CD4-positive, alpha-beta T cell treated with Interleukin-4 for 1 hour (primary cell): ENCODE results near the gene NSRP1.
A peak's percentile ranks its signal among the peaks of the same experiment; 100 is the strongest.
"Not testable (repeated sequence)": the region's sequence is repeated elsewhere in the genome, so short reads cannot be mapped to it uniquely, and the experiment has no call there.

Source experiments
- DNase-seq, 2 donors: peaks; one replicate each; pipeline ENCODE4 v3.0.0-alpha.2; 2020 to 2022

Gene NSRP1

DNA sequence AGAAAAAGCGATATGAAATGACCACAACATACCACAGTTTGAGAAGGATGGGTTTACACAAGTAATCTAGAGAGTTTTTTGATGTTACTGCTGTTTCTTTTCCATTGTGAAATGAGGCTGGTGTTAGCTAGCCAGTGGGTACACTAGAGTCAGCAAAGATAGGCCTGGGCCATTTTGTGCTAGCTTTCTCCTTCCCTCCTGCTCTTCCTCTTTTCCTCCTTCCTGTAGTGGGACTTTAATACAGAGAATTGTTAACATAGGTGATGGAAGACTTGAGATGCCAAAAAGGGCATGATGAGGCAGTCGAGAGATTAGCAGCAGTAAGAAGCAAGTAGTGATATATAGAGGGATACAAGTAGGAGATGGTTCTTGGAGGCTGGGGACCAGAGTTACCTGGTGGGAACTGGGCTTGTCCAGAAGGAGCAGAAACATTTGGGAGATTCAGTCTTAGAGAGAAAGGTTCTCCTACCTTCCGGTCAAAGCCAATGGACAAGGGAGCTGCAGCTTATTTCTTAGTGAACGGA lies 7.7 kb downstream of the NSRP1 start:
- DNase-seq, result no peak

DNA sequence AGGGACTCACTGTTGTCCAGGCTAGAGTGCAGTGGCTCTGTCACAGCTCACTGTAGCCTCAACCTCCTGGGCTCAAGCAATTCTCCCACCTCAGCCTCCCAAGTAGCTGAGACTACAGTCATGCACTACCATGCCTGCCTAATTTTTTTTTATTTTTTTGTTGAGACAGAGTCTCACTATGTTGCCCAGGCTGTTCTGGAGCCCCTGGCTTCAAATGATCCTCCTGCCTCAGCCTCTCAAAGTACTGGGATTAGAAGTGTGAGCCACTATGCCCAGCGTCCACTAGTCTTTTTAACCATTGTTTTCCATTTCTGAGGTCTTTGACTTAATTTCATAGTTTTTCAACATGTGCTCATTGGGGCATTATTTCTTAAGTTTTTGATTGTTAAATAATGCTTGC lies 13.5 kb downstream of the NSRP1 start:
- DNase-seq, result no peak

DNA sequence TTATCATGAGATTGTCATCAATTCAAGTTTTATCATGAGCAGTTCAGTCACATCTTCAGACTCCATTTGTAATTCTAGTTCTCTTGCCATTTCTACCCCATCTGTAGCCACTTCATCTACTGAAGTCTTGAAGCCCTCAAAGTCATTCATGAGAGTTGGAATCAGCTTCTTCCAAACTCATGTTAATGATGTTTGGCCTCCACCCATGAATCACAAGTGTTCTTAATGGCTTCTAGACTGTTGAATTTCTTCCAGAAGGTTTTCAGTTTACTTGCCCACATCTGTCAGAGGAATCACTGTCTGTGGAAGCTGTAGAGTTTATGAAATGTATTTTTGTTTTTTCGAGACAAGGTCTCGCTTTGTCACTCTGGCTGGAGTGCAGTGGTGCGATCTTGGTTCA lies 16.0 kb downstream of the NSRP1 start:
- no peak for DNase-seq

DNA sequence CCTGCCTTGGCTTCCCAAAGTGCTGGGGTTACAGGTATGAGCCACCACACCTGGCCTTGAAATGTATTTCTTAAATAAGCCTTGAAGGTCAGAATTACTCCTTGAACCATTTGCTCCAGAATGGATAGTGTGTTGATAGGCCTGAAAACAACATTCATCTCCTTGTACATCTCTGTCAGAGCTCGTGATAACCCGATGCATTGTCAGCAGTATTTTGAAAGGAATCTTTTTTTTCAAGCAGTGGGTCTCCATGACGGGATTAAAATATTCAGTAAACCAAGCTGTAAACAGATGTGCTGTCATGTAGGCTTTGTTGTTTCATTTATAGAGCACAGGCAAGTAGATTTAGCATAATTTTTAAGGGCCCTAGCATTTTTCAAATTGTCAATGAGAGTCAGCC lies 16.6 kb downstream of the NSRP1 start:
- DNase-seq, result no peak

DNA sequence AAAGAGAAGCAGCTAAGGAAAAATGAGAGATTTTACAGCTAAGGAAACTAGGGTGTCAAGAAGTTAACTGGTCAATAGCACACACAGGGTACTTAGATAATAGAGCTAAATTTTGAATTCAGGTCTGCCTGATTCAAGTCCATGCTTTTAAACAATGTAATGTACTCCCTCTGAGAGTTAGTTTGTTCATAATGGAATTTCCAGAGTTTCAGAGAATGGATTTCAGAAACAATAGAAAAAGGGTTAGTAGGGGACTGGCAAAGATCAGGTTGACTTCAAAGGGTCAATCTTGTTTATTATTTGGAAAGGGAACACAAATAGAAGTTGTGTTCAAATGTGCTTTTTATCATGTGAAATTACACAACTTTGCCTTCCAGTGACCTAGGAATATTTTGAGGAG lies 17.9 kb downstream of the NSRP1 start:
- no peak for DNase-seq

DNA sequence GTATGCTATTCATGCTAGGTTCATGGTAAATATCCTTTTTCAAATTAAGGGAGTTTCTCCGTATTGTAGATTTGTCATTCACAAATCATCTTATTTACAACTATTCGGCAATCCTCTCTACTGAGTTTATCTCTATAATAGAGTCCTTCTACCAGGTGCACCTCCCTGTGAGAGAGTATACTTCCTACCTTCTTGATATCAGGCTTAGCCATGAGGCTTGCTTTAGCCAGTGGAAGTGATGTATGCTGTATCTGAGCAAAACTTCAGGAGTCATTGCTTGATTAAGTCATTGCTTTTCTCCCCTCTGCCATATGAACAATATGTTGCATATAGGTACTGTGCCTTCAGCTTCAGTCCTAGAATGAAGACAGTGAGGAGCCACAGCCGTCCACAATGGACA lies 20.5 kb downstream of the NSRP1 start:
- no peak for DNase-seq

DNA sequence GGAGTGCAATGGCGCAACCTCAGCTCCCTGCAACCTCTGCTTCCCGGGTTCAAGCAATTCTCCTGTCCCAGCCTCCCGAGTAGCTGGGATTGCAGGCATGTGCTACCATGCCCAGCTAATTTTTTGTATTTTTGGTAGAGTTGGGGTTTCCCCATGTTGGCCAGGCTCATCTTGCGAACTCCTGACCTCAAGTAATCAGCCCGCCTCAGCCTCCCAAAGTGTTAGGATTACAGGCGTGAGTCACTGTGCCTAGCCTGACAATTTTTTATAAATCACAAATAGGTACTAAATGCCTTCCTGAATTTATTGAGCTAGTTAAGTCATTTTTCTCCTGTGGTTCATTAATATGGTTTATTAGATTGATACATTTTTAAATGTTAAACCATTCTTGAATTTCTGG lies 31.2 kb downstream of the NSRP1 start:
- not testable (repeated sequence) for DNase-seq

DNA sequence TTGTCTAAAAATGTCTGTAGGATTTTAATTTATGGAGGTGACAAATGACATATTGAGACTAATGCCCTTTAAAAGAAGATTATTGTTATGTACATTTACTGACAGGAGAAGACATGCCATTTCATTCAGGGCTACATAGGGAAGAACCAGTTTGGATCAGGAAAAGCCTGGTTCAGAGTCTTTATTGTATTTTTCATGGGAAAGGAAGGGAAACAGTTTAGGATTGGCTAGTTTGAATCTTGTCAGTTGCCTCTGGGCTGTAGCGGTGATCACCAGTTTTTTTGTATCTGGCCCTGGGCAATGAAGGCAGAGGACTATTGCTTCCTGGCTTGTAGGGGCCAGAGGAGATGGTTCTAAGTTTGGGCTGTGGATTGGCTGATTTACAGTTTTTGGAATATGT lies 31.8 kb downstream of the NSRP1 start:
- DNase-seq, result no peak

DNA sequence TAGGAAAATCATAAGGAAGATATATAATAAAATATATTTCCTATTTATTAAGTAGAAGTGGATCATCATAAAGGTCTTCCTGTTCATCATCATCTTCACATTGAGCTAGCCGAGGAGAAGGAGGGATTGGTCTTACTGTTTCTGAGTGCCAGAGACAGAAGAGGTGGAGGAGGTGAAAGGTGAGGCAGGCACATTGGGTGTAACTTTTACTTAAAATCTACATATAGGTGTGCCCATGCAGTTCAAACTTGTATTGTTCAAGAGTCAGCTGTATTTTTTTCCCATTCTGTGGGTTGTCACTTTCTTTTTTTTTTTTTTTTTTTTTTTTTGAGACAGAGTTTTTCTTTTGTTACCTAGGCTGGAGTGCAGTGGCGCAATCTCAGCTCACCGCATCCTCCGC lies 34.9 kb downstream of the NSRP1 start:
- DNase-seq, result no peak

DNA sequence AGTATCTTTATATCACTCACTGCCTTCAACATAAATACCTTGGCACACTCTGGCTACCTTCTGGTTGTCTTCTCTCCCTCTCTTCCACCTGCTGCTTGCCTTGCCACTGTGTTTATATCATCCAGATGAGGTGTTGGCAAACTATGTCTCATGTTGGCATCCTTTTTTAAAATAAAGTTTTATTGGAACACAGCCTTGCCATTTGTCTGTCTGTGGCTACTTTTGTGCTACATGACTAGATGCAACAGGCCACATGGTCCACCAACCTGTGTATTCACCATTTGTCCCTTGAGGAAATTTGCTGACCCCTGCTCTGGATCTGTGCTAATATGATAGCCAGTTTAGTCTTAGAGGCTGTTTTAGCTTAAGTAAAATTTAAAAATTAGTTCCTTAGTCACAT lies 36.8 kb downstream of the NSRP1 start:
- no peak for DNase-seq

DNA sequence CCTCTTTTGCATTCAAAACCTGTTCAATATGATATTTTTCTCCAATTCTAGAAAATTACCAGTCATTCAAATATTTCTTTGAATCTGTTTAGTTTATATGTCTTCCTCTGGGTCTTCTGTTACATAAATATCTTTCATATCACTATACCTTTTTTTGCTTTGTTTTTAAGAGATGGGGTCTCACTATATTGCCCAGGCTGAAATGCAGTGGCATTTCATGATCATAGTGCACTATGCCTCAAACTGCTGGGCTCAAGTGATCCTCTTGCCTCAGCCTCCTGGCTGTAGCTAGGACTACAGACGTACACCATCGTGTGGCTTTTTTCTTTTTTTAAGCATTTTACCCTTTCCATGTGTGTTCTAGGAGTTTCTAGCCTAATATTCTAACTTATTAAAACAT lies 38.8 kb downstream of the NSRP1 start:
- DNase-seq, result no peak

DNA sequence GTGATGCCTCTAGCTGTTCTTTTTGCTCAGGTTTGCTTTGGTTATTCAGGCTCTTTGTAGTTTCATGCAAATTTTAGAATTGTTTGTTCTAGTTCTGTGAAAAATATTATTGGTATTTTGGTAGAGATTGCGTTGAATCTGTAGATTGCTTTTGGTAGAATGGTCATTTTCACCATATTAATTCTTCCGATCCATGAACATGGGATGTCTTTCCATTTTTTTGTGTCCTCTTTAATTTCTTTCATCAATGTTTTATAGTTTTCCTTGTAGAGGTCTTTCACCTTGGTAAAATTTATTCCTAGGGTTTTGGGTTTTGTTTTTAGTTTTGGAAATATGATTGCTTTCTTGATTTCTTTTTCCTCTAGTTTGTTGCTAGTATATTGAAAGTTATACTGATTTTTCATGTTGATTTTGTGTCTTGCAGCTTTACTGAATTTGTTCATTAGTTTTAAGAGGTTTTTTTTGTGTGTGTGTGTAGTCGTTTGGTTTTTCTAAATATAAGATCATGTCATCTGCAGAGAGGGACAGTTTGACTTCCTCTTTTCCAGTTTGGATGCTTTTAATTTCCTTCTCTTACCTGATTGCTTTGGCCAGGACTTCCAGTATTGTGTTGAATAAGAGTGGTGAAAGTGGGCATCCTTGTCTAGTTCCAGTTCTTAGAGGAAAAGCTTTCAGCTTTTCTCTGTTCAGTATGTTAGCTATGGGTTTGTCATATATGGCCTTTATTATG lies 42.4 kb downstream of the NSRP1 start:
- DNase-seq, result no peak

DNA sequence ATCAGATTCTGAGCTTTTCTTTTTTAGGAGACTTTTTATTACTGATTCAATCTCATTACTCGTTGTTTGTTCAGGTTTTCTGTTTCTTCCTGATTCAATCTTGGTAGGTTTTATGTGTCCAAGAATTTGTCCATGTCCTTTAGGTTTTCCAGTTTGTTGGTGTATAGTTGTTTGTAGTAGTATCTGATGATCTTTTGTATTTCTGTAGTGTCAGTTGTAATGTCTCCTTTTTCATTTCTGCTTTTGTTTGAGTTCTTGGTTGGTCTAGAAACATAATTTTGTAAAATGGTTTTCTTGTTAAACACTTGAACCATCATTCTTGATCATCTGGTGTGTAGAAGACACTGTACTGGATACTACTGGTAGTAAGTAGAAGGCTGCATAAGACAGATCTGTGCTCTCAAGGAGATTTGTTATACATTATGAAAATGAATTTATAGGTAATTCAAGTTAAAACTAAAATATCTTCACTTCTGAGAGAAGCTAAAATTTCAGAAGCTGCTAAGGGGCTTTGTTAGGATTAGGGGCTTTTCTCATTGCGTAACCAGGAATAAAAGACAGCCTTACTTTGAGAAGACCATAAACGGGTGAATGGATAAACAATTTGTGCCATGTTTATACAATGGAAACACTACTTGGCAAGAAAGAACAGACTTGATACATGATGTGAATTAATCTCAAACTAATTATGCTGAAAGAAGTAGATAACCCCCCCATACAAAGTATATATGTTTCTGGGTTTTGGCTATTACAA lies 44.0 kb downstream of the NSRP1 start:
- no peak for DNase-seq

DNA sequence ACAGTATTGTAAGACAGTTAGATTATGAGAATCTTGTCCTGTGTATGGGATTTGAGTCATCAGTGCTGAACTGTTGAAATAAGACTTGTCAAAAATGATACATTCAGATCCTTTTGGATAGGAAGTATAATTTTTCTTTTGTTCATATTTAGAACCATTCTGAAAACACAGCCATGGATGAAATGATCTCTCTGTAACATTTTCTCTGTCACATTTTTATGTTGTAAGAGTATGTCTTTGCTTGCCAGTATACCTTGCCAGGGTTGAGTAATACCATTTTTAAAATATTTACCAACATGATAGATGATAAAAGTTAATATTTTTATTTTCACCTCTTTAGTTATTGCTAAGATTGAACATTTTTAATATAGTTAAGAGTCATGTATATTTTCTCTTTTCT lies 45.0 kb downstream of the NSRP1 start:
- DNase-seq, result no peak

DNA sequence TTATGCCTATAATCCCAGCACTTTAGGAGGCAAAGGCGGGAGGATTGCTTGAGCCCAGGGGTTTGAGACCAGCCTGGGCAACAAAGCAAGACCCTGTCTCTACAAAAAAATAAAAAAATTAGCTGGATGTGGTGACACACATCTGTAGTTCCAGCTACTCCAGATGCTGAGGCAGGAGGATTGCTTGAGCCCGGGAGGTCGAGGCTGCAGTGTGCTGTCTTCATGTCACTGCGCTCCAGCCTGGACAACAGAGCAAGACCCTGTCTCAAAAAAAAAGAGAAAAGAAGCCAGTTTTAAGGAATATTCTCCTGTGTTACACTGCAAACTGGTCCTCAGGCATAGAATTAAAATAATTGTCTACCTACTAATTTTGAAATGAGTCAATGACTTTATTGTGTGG lies 47.9 kb downstream of the NSRP1 start:
- no peak for DNase-seq

DNA sequence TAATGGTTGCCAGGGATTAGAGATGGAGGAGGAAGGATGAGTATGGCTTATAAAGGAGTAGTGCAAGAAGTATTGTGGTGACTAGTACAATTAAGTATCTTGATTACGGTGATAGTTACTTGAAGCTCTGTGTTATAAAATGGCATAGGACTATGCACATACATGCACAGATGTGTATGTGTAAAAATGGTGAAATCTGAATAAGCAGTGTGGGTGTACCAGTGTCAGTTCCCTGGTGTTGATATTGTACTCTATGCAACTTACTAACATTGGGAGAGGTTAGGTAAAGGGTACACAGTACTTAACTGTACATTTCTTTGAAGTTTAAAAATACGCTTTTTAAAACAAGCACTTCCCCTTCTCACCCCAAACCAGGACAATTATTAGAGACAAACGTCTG lies 48.5 kb downstream of the NSRP1 start:
- DNase-seq, result no peak

DNA sequence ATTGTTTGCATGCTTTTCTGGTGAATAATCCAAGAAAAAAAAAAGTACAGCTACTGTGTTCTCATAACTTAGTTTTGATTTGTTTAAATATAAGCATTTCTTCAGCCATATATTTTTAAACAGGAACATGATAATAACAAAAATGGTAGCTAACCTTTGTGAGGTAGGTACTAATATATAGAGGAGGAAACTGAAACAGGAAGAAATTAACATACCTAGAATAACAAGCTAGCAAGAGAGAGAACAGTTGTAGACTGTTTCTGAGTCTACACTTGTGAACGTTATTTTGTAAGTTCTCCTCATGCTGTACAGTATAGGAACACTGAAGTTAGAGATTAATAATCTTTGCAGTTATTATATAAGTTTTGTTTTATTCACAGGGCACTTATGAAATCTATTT lies 49.3 kb downstream of the NSRP1 start:
- no peak for DNase-seq

DNA sequence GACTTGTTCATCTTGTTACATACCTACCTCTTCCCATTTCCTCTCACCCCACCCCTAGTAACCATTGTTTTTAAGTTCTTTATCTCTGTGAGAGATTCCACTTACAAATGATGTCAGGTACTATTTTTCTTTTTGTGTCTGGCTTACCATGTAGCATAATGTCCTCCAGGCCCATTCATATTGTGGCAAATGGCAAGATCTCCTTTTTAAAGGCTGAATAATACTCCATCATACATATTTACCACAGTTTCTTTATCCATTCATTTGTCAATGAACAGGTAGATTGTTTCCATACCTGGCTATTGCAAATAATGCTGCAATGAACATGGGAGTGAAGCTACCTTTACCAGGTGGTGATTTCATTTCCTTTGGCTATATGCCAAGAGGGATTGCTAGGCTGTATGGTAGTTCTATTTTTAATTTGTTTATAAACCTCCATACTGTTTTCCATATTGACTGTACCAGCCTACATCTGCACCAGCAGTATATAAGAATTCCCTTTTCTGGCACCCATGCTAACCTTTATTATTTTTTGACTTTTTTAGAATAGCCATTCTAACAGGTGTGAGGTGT lies 53.9 kb downstream of the NSRP1 start:
- DNase-seq, result no peak

DNA sequence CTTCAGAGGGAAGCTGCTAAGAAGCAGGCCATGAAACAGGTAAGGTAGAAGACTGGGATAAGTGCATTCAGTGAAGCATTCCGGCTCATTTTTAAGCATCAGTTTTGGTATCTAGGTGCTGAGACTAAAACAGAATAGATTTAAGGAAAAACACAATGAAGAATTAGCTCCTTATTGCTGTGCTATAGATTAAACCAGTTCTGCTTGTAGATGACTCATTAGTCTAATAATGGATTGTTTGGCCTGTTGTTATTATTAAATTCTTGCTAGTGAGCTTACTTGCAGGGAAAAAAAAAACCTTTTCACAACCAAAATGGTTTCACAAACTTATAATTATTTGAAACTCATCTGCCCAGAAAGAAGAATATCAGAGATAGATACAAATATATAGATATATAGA lies 55.9 kb downstream of the NSRP1 start:
- no peak for DNase-seq

DNA sequence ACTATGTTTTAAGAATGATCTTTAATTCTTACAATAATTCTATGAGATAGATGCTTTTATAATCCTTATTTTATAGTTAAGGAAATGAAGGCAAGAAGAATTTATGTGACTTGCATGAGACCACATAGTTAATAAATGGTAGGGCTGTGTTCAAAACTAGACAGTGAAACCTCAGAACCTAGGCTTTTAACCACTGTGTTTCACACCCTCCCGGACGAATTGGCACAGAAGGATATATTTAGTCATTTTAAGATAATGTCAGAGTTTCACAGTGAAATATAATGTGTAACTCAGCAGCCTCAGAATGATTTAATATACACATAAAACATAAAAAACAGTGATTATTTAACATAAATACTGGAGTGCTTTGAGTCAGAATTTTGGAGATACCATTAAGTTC lies 57.0 kb downstream of the NSRP1 start:
- peak in 1 of 2 donors; percentile 2 for DNase-seq

DNA sequence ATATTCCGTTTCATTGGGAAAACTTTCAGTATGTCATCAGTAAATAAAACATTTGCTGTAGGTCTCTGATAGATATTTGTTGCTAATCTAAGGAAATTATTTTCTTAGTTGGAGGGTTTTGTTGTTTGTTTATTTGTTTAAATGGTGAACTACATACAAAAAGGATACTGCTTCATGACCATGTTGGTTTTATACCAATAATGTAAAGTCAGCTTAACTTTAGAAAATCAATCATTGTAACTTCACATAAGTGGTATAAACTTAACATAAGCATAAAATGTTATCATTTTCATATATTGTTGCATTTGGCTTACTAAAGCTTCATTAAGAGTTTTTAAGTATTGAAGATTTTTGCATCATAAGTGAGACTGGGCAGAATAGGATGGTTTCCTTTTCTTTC lies 57.9 kb downstream of the NSRP1 start:
- no peak for DNase-seq

DNA sequence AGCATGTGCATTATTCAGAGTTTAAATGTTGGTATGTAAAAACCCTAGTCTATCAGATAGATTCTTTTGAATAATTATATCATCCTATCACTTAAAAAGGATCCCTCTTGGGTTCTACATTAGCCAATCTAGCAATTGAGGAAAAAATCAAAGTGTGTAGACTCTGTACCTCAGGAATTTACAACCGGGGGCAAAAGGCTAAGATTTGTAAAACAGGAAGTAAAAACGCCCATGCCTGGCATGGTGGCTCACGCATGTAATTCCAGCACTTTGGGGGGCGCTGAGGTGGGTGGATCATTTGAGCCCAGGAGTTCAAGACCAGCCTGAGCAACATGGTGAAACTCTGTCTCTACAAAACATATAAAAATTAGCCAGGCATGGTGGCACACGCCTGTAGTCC lies 60.2 kb downstream of the NSRP1 start:
- DNase-seq, result no peak

DNA sequence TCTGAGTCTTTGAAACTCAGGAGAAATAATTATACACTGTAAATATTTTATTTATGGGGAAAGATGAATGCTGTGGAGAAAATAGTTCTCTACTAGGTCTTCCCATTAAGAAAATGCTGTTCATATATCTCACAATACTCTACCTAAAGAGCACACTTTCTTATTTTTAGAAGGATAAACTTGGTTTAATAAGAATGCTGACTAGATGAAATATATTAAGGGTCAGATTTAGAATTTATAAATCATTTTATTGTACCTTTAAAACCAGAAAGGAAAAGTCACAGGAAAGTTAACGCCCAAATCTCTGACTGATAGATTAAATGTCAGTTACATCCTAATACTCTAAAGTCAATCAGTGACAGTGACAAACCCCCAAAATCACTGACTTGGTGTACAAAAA lies 70.1 kb downstream of the NSRP1 start:
- no peak for DNase-seq

DNA sequence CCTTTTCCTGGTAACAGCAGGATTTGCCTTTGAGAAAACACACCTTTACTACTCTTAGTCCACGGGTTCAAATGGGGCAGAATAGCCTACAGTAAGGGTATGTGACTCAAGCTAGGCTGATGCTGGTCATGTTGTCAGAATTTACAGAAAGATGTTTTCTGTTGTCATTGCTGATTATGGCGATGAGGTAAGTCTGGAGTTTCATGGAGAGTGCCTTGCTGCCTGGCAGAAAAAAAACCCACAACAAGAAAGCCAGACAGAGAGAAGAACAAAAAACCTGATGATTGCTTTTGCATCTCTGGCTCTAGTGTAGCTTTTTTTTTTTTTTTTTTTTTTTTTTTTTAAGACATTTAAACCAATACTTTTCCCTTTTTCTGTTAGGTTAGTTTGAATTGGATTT lies 71.0 kb downstream of the NSRP1 start:
- no peak for DNase-seq
